HEK293 (cell line): ENCODE measurements around the gene CADM3.

Experiments used
- GLIS1 ChIP-seq: fragments of 450-650 bp; formaldehyde crosslinking; IDR thresholded peaks from 2 replicates; pipeline ENCODE4 v1.5.1; 2016; ENCODE audit warnings: missing biosample characterization, missing genetic modification characterization
- OVOL3 ChIP-seq: fragments of 450-650 bp; formaldehyde crosslinking; IDR thresholded peaks from 2 replicates; pipeline ENCODE4 v1.5.1; 2016; ENCODE audit warnings: missing biosample characterization, missing genetic modification characterization
- TRIM28 ChIP-seq: IDR thresholded peaks from 2 replicates; pipeline ENCODE4 v1.6.1; 2011; ENCODE audit warnings: low read length, control low read depth, borderline replicate concordance
- WT1 ChIP-seq: fragments of 450-650 bp; formaldehyde crosslinking; IDR thresholded peaks from 2 replicates; pipeline ENCODE4 v1.5.1; 2016; ENCODE audit warnings: missing biosample characterization, missing genetic modification characterization
- ZBTB17 ChIP-seq: fragments of 450-650 bp; formaldehyde crosslinking; IDR thresholded peaks from 2 replicates; pipeline ENCODE4 v1.5.1; 2016; ENCODE audit warnings: missing biosample characterization, missing genetic modification characterization
- ZNF112 ChIP-seq: fragments of 450-650 bp; formaldehyde crosslinking; IDR thresholded peaks from 2 replicates; pipeline ENCODE4 v1.5.0; 2017; ENCODE audit warnings: missing biosample characterization, missing genetic modification characterization
- ZNF530 ChIP-seq: fragments of 450-650 bp; formaldehyde crosslinking; IDR thresholded peaks from 2 replicates; pipeline ENCODE4 v1.5.1; 2016; ENCODE audit warnings: low read depth, missing biosample characterization, missing genetic modification characterization
- ZNF660 ChIP-seq: fragments of 450-650 bp; IDR thresholded peaks from 2 replicates; pipeline ENCODE4 v1.5.1; 2018; ENCODE audit warnings: missing biosample characterization, mild to moderate bottlenecking, missing genetic modification characterization
- ZNF791 ChIP-seq: fragments of 450-650 bp; formaldehyde crosslinking; IDR thresholded peaks from 2 replicates; pipeline ENCODE4 v1.5.1; 2016; ENCODE audit warnings: missing biosample characterization, missing genetic modification characterization
- ZNF792 ChIP-seq: fragments of 450-650 bp; formaldehyde crosslinking; IDR thresholded peaks from 2 replicates; pipeline ENCODE4 v1.5.1; 2016; ENCODE audit warnings: missing biosample characterization, missing genetic modification characterization
- TF ChIP-seq, protein P1 (sequence below): fragments of 450-650 bp; formaldehyde crosslinking; IDR thresholded peaks from 2 replicates; pipeline ENCODE4 v1.5.1; 2016; ENCODE audit warnings: missing biosample characterization, missing genetic modification characterization

- TF ChIP-seq ZNF791 (tag by site-specific recombination): no peak
- TF ChIP-seq, protein P1, sequence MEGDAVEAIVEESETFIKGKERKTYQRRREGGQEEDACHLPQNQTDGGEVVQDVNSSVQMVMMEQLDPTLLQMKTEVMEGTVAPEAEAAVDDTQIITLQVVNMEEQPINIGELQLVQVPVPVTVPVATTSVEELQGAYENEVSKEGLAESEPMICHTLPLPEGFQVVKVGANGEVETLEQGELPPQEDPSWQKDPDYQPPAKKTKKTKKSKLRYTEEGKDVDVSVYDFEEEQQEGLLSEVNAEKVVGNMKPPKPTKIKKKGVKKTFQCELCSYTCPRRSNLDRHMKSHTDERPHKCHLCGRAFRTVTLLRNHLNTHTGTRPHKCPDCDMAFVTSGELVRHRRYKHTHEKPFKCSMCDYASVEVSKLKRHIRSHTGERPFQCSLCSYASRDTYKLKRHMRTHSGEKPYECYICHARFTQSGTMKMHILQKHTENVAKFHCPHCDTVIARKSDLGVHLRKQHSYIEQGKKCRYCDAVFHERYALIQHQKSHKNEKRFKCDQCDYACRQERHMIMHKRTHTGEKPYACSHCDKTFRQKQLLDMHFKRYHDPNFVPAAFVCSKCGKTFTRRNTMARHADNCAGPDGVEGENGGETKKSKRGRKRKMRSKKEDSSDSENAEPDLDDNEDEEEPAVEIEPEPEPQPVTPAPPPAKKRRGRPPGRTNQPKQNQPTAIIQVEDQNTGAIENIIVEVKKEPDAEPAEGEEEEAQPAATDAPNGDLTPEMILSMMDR (tag by site-specific recombination): no peak
- no peak for TF ChIP-seq TRIM28
- TF ChIP-seq OVOL3 (tag by site-specific recombination): no peak
- no peak for TF ChIP-seq ZNF112
- TF ChIP-seq ZNF792 (tag by site-specific recombination): no peak
- TF ChIP-seq WT1 (tag by site-specific recombination): no peak
- no peak for TF ChIP-seq ZNF530 (tag by site-specific recombination)
- TF ChIP-seq ZNF660 (tag by site-specific recombination): no peak
- TF ChIP-seq ZBTB17: no peak
- TF ChIP-seq GLIS1: no peak
Observed at GRCh38 chr1:159162516-159163265, 8.7 kb upstream of the CADM3 start.
